ENCODE measurements around the gene TRPT1.

GRCh38 chr11:64261556-64262080 is 35.6 kb upstream of the TRPT1 start:
- no peak for TF ChIP-seq TEAD4 (IDR thresholded peaks at IDR 0.05)
- TF ChIP-seq TCF12 (IDR thresholded peaks at IDR 0.05; ENCODE audit: low read depth), result no peak

All from Ishikawa (cell line).